ENCODE measurements around the gene PRKRIP1.
"Not testable (repeated sequence)": the region's sequence is repeated elsewhere in the genome, so short reads cannot be mapped to it uniquely, and the experiment has no call there.

DNA sequence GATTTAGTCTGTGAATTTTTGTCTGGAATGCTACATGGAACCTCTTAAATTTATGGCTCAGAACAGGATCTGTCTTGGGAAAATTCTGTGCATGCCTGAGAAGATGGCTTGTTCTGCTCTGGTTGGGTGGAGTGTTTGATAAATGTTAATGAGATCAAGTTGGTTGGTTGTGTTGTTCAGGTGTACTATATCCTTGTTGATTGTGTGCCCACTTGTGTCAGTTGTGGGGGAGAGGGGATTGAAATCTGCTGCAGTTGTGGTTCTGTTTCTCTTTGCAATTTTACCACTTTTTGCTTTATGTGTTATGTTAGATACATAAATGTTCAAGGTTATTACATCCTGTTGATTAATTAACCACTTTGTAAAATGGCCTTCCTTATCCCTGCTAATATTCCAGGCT lies 26.1 kb upstream of the PRKRIP1 start:
- TF ChIP-seq POLR2AphosphoS5 (IDR thresholded peaks at IDR 0.05; ENCODE audit: low read depth, low read length), result not testable (repeated sequence)
- TF ChIP-seq, protein P1, sequence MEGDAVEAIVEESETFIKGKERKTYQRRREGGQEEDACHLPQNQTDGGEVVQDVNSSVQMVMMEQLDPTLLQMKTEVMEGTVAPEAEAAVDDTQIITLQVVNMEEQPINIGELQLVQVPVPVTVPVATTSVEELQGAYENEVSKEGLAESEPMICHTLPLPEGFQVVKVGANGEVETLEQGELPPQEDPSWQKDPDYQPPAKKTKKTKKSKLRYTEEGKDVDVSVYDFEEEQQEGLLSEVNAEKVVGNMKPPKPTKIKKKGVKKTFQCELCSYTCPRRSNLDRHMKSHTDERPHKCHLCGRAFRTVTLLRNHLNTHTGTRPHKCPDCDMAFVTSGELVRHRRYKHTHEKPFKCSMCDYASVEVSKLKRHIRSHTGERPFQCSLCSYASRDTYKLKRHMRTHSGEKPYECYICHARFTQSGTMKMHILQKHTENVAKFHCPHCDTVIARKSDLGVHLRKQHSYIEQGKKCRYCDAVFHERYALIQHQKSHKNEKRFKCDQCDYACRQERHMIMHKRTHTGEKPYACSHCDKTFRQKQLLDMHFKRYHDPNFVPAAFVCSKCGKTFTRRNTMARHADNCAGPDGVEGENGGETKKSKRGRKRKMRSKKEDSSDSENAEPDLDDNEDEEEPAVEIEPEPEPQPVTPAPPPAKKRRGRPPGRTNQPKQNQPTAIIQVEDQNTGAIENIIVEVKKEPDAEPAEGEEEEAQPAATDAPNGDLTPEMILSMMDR (IDR thresholded peaks at IDR 0.05), result not testable (repeated sequence)
- TF ChIP-seq, protein P2, sequence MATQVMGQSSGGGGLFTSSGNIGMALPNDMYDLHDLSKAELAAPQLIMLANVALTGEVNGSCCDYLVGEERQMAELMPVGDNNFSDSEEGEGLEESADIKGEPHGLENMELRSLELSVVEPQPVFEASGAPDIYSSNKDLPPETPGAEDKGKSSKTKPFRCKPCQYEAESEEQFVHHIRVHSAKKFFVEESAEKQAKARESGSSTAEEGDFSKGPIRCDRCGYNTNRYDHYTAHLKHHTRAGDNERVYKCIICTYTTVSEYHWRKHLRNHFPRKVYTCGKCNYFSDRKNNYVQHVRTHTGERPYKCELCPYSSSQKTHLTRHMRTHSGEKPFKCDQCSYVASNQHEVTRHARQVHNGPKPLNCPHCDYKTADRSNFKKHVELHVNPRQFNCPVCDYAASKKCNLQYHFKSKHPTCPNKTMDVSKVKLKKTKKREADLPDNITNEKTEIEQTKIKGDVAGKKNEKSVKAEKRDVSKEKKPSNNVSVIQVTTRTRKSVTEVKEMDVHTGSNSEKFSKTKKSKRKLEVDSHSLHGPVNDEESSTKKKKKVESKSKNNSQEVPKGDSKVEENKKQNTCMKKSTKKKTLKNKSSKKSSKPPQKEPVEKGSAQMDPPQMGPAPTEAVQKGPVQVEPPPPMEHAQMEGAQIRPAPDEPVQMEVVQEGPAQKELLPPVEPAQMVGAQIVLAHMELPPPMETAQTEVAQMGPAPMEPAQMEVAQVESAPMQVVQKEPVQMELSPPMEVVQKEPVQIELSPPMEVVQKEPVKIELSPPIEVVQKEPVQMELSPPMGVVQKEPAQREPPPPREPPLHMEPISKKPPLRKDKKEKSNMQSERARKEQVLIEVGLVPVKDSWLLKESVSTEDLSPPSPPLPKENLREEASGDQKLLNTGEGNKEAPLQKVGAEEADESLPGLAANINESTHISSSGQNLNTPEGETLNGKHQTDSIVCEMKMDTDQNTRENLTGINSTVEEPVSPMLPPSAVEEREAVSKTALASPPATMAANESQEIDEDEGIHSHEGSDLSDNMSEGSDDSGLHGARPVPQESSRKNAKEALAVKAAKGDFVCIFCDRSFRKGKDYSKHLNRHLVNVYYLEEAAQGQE (IDR thresholded peaks at IDR 0.05; ENCODE audit: insufficient read depth in 1 of 2, low read depth in 2 of 2, low read length in 1 of 2), result not testable (repeated sequence)

Data from Panc1 (cell line).